Chondrocyte (in vitro differentiated cells): Measurements from ENCODE around the gene POLR2M. TPM values are rescaled to one million over a fixed set of nuclear protein-coding genes. Genes with fewer than 3 reads are reported as not detected.

Source experiments
- DNase-seq: peaks from one replicate; pipeline ENCODE4 v3.0.0; 2021; ENCODE audit warnings: mixed read lengths, low spot score
- H3K27ac Mint-ChIP-seq: one replicate; pipeline ENCODE4 v1.8.0; 2021; ENCODE audit warnings: mild to moderate bottlenecking, moderate library complexity, mixed read lengths; ENCODE audit not compliant: unreplicated experiment
- H3K27me3 Mint-ChIP-seq: 2 replicates; pipeline ENCODE4 v1.8.0; 2021; ENCODE audit warnings: low read depth, mixed read lengths
- H3K36me3 Mint-ChIP-seq: 2 replicates; pipeline ENCODE4 v1.8.0; 2021; ENCODE audit warnings: low read depth, mixed read lengths
- H3K4me1 Mint-ChIP-seq: 2 replicates; pipeline ENCODE4 v1.8.0; 2021; ENCODE audit warnings: low read depth, mild to moderate bottlenecking, mixed read lengths
- H3K4me3 Mint-ChIP-seq: one replicate; pipeline ENCODE4 v1.8.0; 2021; ENCODE audit warnings: mild to moderate bottlenecking, moderate library complexity, mixed read lengths; ENCODE audit not compliant: unreplicated experiment
- H3K9me3 Mint-ChIP-seq: 2 replicates; pipeline ENCODE4 v1.8.0; 2021; ENCODE audit warnings: low read depth, mixed read lengths
- CTCF ChIP-seq: fragments of 200-600 bp; sonication (generic); IDR thresholded peaks from 2 replicates; pipeline ENCODE4 v1.5.0; 2021; ENCODE audit warnings: antibody characterized with exemption, mild to moderate bottlenecking, moderate library complexity
- long read RNA-seq: library from polyadenylated mRNA; stranded (forward); transcript quantifications from one replicate; pipeline ENCODE4 v2.0.0, GENCODE V29; 2021
- total RNA-seq: library from RNA; stranded (reverse); gene quantifications from 3 replicates; pipeline ENCODE4 v1.2.1, GENCODE V29; 2021

Gene POLR2M
- 72.1 to 94.2 TPM (median 88.3 TPM) in 3 replicates for total RNA-seq
- long read RNA-seq, full-length matches to known transcripts, result 68 of 75 reads
- long read RNA-seq, partial matches to known transcripts, result 0 of 75 reads
- long read RNA-seq, other reads (novel, unspliced or antisense), result 7 of 75 reads

- Mint-ChIP-seq H3K9me3 (no peaks in the 10 kb centered on the region), H3K27ac (peak within 1 kb of the TSS; percentile 89), H3K36me3 (peaks cover 16% of the 10 kb centered on the region), H3K4me3 (peak within 1 kb of the TSS; percentile 84), H3K27me3 (no peaks in the 10 kb centered on the region), H3K4me1 (peaks cover 38% of the 10 kb centered on the region)
- DNase-seq, result peak; percentile 96
- TF ChIP-seq CTCF, result peak; percentile 23
These were observed at the start of gene POLR2M for GRCh38 chr15:57706405-57707209. Gene POLR2M (plus strand): TSS chr15:57706714. CDS start chr15:57706843, 129 bp downstream.

GRCh38 chr15:57657619-57658018 is 48.9 kb upstream of the POLR2M start:
- Mint-ChIP-seq H3K4me3 (no peak overlapping the region), H3K36me3 (no peaks in the 10 kb centered on the region), H3K4me1 (peaks cover 10% of the 10 kb centered on the region), H3K9me3 (no peaks in the 10 kb centered on the region), H3K27me3 (peaks cover 9% of the 10 kb centered on the region), H3K27ac (no peak overlapping the region)
- no peak for DNase-seq
- no peak for TF ChIP-seq CTCF

GRCh38 chr15:57662091-57662744 is 44.3 kb upstream of the POLR2M start:
- Mint-ChIP-seq H3K9me3 (no peaks in the 10 kb centered on the region), H3K4me3 (no peak overlapping the region), H3K4me1 (peaks cover 9% of the 10 kb centered on the region), H3K27ac (no peak overlapping the region), H3K36me3 (no peaks in the 10 kb centered on the region), H3K27me3 (peaks cover 9% of the 10 kb centered on the region)
- no peak for DNase-seq
- no peak for TF ChIP-seq CTCF

GRCh38 chr15:57662802-57663201 is 43.7 kb upstream of the POLR2M start:
- Mint-ChIP-seq H3K4me3 (no peak overlapping the region), H3K27ac (no peak overlapping the region), H3K27me3 (peaks cover 9% of the 10 kb centered on the region), H3K36me3 (no peaks in the 10 kb centered on the region), H3K4me1 (peaks cover 15% of the 10 kb centered on the region), H3K9me3 (no peaks in the 10 kb centered on the region)
- no peak for DNase-seq
- TF ChIP-seq CTCF, result no peak

GRCh38 chr15:57663262-57663661 is 43.3 kb upstream of the POLR2M start:
- no peak overlapping the region for H3K4me3 Mint-ChIP-seq

More at GRCh38 chr15:57663262-57663661, 43.3 kb upstream of the POLR2M start:
- no peak for DNase-seq
- TF ChIP-seq CTCF, result no peak
- H3K9me3 Mint-ChIP-seq, result no peaks in the 10 kb centered on the region
- H3K36me3 Mint-ChIP-seq, result no peaks in the 10 kb centered on the region
- H3K27me3 Mint-ChIP-seq, result peaks cover 4% of the 10 kb centered on the region
- H3K27ac Mint-ChIP-seq, result no peak overlapping the region
- H3K4me1 Mint-ChIP-seq, result peaks cover 20% of the 10 kb centered on the region
